ENCODE measurements around the gene CD8A.

- TF ChIP-seq, protein P1, sequence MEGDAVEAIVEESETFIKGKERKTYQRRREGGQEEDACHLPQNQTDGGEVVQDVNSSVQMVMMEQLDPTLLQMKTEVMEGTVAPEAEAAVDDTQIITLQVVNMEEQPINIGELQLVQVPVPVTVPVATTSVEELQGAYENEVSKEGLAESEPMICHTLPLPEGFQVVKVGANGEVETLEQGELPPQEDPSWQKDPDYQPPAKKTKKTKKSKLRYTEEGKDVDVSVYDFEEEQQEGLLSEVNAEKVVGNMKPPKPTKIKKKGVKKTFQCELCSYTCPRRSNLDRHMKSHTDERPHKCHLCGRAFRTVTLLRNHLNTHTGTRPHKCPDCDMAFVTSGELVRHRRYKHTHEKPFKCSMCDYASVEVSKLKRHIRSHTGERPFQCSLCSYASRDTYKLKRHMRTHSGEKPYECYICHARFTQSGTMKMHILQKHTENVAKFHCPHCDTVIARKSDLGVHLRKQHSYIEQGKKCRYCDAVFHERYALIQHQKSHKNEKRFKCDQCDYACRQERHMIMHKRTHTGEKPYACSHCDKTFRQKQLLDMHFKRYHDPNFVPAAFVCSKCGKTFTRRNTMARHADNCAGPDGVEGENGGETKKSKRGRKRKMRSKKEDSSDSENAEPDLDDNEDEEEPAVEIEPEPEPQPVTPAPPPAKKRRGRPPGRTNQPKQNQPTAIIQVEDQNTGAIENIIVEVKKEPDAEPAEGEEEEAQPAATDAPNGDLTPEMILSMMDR (conservative IDR thresholded peaks at IDR 0.05 in 1 of 2, IDR thresholded peaks at IDR 0.05 in 1 of 2; ENCODE audit: extremely low read depth in 1 of 2, insufficient read depth in 1 of 2, low read depth in 1 of 2, low read length in 2 of 2), result no peak
- TF ChIP-seq EZH2 (IDR thresholded peaks at IDR 0.05; ENCODE audit: borderline replicate concordance, low read length), result no peak
These were observed 18.1 kb downstream of the CD8A start for GRCh38 chr2:86772611-86773010.
